GM21723 (cell line): ENCODE data around the gene ACO1.

ENCODE experiments used
- ATAC-seq: cut with Tn5 transposase; IDR thresholded peaks from one replicate; pipeline ENCODE4 v1.9.1; 2021; ENCODE audit warnings: mild to moderate bottlenecking, moderate library complexity; ENCODE audit not compliant: unreplicated experiment

ACO1 gene

GRCh38 chr9:32414856-32415255, 30.4 kb downstream of the ACO1 start:
- no peak for ATAC-seq

DNA sequence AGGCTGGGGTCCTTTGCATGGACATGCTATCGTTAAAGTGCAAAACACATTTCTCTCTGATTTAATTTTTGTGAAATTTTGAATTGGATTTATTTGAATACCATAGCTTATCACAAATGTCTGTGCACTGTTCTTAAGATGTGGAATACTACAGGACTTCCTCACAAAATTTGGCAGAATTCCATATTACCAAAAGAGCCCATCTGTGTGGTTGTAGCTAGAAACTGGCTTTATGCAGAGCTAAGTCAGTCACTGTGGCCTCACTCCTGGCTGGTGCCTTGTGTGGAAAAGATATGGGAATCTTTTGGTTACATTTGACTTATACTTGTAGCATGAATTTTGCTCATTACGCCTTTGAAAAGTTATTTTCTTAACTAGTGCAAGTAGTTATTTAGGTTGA, 35.5 kb downstream of the ACO1 start:
- no peak for ATAC-seq

- no peak for ATAC-seq
Observed at GRCh38 chr9:32422237-32422806, 37.9 kb downstream of the ACO1 start.

- ATAC-seq, result no peak
Observed at GRCh38 chr9:32423371-32423770, 38.9 kb downstream of the ACO1 start.

DNA sequence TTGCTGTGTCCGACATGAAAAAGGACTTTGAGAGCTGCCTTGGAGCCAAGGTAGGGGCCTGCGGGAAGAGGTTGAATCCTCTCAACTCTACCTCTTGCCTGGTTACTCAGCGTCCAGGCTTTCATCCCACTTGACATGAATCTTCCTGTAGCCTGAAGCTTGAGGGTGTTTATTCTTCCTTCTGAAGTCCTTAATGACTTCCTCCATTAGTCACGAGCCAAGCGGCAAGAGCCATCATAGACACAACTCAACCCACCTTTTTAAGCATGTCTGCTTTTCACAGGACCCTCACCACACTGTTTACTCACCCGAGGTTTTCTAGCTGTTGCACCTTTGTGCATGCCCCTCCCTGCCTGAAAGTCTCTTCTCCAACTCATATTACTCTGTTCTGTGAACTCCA, 40.2 kb downstream of the ACO1 start:
- no peak for ATAC-seq

DNA sequence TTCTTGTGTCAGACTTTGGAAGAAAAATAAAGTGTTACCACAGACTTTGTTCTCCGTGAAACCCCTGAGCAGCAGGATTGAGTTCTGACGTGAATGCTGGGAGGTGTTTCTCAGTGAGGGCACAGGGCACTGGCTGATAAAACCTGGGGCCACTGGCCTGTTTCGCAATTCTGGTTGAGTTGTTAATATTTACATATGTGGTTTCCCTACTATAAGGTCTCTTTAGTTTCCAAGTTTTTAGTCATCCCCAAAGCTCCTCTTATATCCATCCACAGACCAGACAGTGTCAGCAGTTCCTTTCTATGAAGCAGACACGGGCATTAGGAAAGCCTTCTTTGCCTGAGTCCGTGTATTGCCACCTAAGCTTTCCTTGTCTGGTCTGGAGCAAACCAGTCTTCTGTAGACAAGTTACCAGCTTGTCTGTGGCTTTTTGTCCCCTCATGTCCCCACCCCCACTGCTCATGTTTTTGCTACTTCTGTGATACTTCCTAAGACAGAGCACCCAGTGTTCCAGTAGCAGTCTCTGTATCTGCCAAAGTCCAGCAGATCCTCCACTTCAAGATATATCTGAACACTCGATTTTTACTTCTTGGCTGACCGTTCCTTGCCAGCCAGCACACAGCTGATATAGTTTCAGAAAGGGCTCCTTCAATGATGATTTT, 42.0 kb downstream of the ACO1 start:
- no peak for ATAC-seq

DNA sequence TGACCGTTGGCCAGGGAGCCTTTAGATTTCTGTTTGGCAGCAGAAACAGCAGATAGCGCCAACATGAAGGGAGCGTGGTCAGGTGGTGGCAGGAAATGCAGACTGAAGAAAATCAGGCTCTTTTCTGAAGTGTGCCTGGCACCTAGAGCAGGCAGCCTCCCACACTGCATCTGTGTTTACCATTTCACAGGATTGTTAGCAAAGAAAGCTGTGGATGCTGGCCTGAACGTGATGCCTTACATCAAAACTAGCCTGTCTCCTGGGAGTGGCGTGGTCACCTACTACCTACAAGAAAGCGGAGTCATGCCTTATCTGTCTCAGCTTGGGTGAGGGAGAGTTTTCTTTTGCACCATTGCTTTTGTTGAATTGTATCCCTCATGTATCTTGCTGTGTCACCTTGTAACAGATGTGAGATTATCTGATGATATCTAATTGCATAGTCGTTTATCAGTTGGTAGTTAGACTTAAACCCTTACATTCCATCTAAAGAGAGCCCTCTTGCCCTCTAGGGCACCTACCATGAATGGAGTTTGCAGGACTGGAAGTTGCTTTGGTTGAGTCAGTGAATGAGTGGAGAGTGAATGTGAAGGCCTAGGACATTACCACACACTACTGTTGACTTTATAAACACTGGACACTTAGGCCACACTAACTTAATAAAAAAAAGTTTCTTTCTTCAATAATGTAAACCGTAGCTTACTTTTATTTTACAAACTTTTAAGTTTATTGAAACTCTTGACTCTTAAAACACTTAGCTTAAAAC, 42.8 kb downstream of the ACO1 start:
- ATAC-seq, result no peak

GRCh38 chr9:32430720-32431119, 46.3 kb downstream of the ACO1 start:
- ATAC-seq, result no peak

DNA sequence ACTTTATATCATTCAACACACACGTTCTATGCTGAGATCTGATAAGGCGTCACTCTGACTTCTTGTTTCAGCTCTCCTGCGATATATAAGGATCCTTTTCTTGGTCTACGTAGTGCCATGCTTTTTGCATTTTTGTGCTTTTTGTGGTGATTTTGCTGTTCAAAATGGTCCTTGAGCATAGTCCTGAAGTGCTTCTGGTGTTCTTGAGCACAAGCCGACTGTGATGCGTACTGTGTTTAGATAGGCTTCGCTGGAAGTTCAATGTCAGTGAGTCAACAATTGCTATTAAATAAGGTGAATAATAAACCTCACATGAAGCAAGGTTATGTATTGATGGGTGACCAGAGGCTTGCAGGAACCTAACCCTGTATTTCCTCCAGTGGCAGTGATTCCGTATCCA, 46.8 kb downstream of the ACO1 start:
- no peak for ATAC-seq

DNA sequence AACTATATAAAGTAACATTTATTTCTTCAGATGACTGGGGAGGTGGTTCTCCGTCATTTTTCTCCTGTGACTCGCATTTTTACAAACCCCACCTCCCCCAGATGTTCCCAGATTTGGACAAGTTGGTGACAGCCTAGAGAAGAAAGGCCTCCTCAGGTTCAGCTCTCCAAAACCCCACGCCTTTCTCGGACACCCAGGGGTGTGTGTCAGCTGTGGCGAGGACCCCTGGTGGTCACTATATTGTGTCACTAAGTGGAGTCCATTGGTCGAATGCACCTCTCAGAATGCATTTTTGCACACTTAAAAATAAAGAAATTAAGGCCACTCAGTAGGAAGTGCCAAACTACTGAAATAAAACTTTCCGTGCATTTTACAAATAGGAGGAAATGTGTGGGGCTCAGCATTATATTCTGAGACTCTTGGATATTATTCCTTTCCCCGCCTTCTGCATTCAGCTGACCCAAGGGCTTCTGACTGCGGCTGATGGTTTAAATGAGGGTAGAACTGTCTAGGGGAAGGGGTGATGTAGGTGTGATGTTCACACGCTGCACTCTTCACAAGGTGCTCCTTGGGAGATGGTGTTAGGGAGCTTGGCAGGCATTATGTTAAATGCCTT, 47.6 kb downstream of the ACO1 start:
- ATAC-seq, result no peak

DNA sequence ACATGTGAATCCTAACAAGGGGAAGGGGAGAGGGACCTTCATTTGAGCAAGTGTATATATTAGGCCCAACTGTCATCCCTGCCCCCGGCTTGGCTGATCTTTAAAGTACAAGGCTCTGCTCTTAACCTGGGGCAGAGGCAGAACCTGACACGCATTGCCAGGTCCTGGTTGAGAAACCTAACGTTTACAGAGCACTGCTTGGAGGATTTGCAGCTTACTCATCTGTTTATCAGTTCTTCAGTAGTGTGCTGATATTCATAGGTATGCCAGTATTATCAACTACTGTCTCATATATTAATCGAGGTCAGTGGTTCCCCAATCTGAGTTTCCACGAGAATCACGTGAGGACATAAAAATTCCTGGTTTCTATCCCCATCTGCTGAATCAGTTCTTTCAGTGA, 50.4 kb downstream of the ACO1 start:
- ATAC-seq, result no peak

DNA sequence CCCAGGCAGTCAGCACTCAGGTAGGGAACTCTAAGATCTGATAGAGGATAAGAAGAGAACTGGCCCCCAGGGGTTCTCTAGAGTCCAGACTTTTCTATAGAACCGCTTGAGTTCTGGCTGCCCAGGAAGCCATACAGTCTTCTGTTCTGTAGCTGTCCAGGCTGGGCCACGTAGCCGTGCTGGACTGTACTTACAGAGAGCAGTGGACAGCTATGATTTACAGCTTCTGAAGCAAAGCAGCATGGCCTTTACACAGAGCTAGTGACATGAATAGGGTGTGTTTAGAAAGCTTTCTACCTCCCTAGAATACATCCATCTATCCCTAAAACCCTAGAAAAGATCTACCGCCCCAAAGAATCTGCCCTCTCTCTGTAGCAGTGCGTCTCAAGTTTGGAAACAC, 57.2 kb downstream of the ACO1 start:
- ATAC-seq, result no peak

DNA sequence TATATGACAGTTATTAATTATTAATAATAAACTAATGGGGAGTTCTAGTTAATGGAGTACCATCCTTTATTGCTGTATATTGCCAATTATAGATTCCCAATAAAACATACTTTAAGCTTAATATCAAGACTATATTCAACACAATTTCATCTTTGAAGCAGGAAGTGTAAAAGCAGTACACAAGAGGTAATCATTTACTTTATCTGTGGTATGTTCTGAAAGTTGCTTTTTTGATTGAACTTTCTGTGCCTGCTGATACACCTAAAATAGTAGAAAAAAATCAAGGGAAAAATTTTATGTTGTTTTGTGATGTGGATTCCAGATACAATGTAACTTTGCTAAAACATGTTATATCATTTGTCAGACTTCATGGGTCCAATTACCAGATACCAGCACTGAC, 58.0 kb downstream of the ACO1 start:
- no peak for ATAC-seq

DNA sequence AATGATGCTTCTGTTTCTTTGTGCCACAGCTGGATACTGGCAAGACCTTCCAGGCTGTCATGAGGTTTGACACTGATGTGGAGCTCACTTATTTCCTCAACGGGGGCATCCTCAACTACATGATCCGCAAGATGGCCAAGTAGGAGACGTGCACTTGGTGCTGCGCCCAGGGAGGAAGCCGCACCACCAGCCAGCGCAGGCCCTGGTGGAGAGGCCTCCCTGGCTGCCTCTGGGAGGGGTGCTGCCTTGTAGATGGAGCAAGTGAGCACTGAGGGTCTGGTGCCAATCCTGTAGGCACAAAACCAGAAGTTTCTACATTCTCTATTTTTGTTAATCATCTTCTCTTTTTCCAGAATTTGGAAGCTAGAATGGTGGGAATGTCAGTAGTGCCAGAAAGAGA, 65.5 kb downstream of the ACO1 start:
- no peak for ATAC-seq

DNA sequence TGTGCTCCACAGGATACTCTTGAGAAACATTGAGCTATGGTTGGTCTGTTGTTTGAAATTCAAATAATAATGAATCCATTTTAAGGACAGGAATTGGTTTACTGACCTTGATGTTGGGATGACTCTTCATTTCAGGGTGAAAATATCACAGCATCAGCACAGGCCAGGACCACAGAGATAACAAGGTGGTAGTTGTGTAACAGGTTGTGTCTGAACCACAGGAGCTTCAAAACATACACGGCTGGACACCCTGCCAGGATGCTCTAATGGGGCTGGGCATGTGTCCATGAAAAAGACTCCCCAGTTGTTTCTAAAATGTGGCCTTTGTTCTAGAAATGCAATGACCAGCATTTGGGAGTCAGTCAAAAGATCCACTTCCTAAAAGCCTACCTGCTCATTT, 69.8 kb downstream of the ACO1 start:
- no peak for ATAC-seq

DNA sequence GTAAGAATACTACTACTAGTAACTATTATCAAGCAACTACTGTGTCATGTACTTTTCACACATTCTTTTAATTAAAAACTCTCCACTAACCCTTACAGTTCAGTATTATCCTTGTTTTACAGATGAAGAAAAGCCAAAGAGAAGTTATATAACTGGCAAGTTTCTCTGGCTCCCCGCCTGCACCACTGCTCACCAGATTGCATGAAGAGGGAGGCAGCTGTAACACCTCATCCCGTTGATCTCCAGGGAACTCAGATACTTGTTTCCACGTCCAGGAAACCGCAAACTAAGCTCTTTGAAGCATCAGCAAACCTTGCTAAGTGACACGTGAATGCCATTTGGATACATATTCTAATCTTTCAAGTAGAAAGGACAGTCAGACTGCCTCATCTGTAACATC, 71.3 kb downstream of the ACO1 start:
- no peak for ATAC-seq

DNA sequence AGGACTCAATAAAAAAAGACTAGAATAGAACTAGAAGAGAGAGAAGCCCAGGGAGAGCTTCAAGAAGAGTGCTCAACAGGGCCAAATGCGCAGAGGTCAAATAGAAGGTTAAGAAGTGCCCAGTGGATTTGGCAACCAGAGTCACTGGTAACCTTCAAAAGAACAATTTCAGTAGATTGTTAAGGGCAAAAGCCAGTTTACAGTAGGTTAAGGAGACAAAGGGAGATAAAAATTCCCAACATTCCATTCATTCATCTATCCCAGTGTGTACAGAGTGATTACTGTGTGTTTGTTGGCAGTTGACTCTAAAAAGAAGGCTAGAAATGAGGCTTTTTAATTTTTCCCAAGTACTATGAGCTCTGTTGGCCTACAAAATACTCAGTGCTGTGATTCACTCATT, 72.1 kb downstream of the ACO1 start:
- ATAC-seq, result no peak

- ATAC-seq, result no peak
Observed at GRCh38 chr9:32463500-32464293, 79.3 kb downstream of the ACO1 start.

DNA sequence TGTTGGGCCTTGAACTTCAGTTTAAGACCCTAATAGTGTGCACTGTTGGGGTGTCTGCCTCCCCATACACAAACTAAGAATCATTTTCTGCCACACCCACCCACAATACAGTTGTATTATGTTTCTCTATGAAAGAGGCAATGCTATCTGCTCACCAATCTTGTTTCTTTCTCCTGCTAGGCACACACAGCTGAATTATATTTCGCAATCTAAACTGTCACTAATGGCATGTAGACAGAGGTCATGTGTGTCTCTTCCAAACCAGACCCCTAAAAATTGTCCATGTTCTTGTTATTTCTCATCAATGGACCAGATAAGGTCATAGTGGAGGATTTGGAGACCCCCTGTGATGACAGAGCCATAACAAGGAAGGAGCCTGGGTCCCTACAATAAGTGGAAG, 84.3 kb downstream of the ACO1 start:
- ATAC-seq, result no peak

DNA sequence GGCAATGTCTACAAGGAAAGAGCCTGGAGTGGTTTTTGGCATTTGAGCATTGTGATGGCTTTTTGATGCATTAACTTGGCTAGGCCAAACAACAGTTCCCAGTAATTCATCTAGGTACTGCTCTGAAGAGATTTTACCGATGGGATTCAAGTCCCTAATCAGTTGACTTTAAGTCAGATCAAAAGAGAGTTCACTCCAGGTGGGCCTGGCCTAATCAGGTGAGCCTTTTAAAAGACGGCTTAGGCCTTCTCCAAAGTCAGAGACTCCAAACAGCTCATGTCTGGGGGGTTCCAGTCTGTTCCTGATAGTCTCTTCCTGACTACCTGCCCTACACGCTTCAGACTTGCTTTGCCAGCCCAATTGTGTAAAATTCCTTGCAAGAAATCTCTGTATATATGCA, 87.9 kb downstream of the ACO1 start:
- ATAC-seq, result no peak

GRCh38 chr9:32483343-32483742, 98.9 kb downstream of the ACO1 start:
- ATAC-seq, result no peak
